Natural killer cell (primary cell): Measurements from ENCODE around the gene ADGRL2. TPM values are rescaled to one million over a fixed set of nuclear protein-coding genes. Genes with fewer than 3 reads are reported as not detected.

ENCODE experiments used
- ATAC-seq, 3 donors: fragments of 150-1000 bp in 2 of 3; fragments of 200-7000 bp in 1 of 3; cut with Tn5 transposase; 1 replicate in 1 of 3; 2 replicates in 2 of 3; pipeline ENCODE4 v1.10.0; 2021; ENCODE audit warnings: mild to moderate bottlenecking in 2 of 3, moderate library complexity in 2 of 3
- DNase-seq, 2 donors: peaks; one replicate each; pipeline versions ENCODE4 v3.0.0 to v3.0.0-alpha.2; 2013 to 2021; ENCODE audit warnings: mixed read lengths in 1 of 2
- H3K27ac ChIP-seq: one replicate; pipeline ENCODE4 v1.5.1; 2013; ENCODE audit warnings: mild to moderate bottlenecking, low read length
- H3K27me3 ChIP-seq: one replicate; pipeline ENCODE4 v1.6.1; 2013; ENCODE audit warnings: low read length; ENCODE audit not compliant: control insufficient read depth, insufficient read depth
- H3K36me3 ChIP-seq: one replicate; pipeline ENCODE4 v1.6.1; 2013; ENCODE audit warnings: low read length; ENCODE audit not compliant: control insufficient read depth, insufficient read depth
- H3K4me1 ChIP-seq: one replicate; pipeline ENCODE4 v1.6.1; 2013; ENCODE audit warnings: low read length; ENCODE audit not compliant: control insufficient read depth, insufficient read depth
- H3K4me3 ChIP-seq: one replicate; pipeline ENCODE4 v1.5.1; 2013; ENCODE audit warnings: low read length
- H3K9me3 ChIP-seq: one replicate; pipeline ENCODE4 v1.6.1; 2013; ENCODE audit warnings: low read length; ENCODE audit not compliant: control insufficient read depth, insufficient read depth
- H3K27ac Mint-ChIP-seq, 2 donors: one replicate each; pipeline ENCODE4 v1.8.0; 2022; ENCODE audit warnings: mild to moderate bottlenecking in 2 of 2, mixed read lengths in 2 of 2, moderate library complexity in 1 of 2
- H3K27me3 Mint-ChIP-seq, 2 donors: one replicate each; pipeline ENCODE4 v1.8.0; 2022; ENCODE audit warnings: low read depth in 2 of 2, mixed read lengths in 2 of 2
- H3K36me3 Mint-ChIP-seq: one replicate; pipeline ENCODE4 v1.8.0; 2022; ENCODE audit warnings: mixed read lengths
- H3K4me1 Mint-ChIP-seq, 2 donors: one replicate each; pipeline ENCODE4 v1.8.0; 2022; ENCODE audit warnings: mixed read lengths in 2 of 2
- H3K4me3 Mint-ChIP-seq: one replicate; pipeline ENCODE4 v1.8.0; 2022; ENCODE audit warnings: mild to moderate bottlenecking, moderate library complexity, mixed read lengths
- H3K9me3 Mint-ChIP-seq, 2 donors: one replicate each; pipeline ENCODE4 v1.8.0; 2022; ENCODE audit warnings: mixed read lengths in 2 of 2
- CTCF ChIP-seq: fragments of 200-600 bp; IDR thresholded peaks from one replicate; pipeline ENCODE4 v1.8.0; 2022; ENCODE audit warnings: antibody characterized with exemption
- WGBS: methylation state at CpG from one replicate; pipeline ENCODE4 v1.1.7; 2013; ENCODE audit warnings: missing lambda C conversion rate; ENCODE audit not compliant: insufficient coverage; 5-methylcytosine and 5-hydroxymethylcytosine counted together
- intact Hi-C: fragments of 100-400 bp; cut with micrococcal nuclease; formaldehyde crosslinking; loops from one replicate; pipeline ENCODE4 v1.14.2; 2022
- total RNA-seq, 4 donors: library from RNA; stranded (reverse); fragments of 120-200 nt in 1 of 4; gene quantifications; one replicate each; pipeline versions ENCODE4 v1.2.3 to v1.2.4, GENCODE V29; 2013 to 2022

Gene ADGRL2
- total RNA-seq, 3 donors from 2014 or later (not counting 1 experiment from before 2014, with no cell fraction given) = not detected

GRCh38 chr1:81948495-81948894 is 147.8 kb downstream of the ADGRL2 start:
- intact Hi-C loops = no loop called here

GRCh38 chr1:81949421-81949820 is 148.7 kb downstream of the ADGRL2 start:
- no peak overlapping the region for H3K4me3 Mint-ChIP-seq
- ATAC-seq = no peak
- Histone ChIP-seq H3K27ac (no peak overlapping the region), H3K9me3 (no peaks in the 10 kb centered on the region), H3K4me1 (no peaks in the 10 kb centered on the region), H3K27me3 (no peaks in the 10 kb centered on the region), H3K4me3 (no peak overlapping the region), H3K36me3 (no peaks in the 10 kb centered on the region)
- intact Hi-C loops = no loop called here
- no peak for DNase-seq
- WGBS = 90% methylated on average over 3 of the region's 4 CpGs
- H3K4me1 Mint-ChIP-seq = no peaks in the 10 kb centered on the region
- no peak overlapping the region for H3K27ac Mint-ChIP-seq
- no peaks in the 10 kb centered on the region for H3K27me3 Mint-ChIP-seq
- H3K9me3 Mint-ChIP-seq = peaks cover 2 to 4% of the 10 kb centered on the region in 2 donors
- H3K36me3 Mint-ChIP-seq = no peaks in the 10 kb centered on the region
- no peak for TF ChIP-seq CTCF

More at GRCh38 chr1:81948495-81948894, 147.8 kb downstream of the ADGRL2 start:
- DNase-seq = no peak
- 100% methylated on average over 1 of the region's 2 CpGs for WGBS
- H3K9me3 ChIP-seq = no peaks in the 10 kb centered on the region
- Mint-ChIP-seq H3K27me3 (no peaks in the 10 kb centered on the region), H3K4me1 (no peaks in the 10 kb centered on the region), H3K27ac (no peak overlapping the region), H3K36me3 (no peaks in the 10 kb centered on the region), H3K9me3 (peaks cover 4% of the 10 kb centered on the region in 2 donors), H3K4me3 (no peak overlapping the region)
- H3K4me1 ChIP-seq = no peaks in the 10 kb centered on the region
- no peak overlapping the region for H3K27ac ChIP-seq
- H3K4me3 ChIP-seq = no peak overlapping the region
- no peaks in the 10 kb centered on the region for H3K36me3 ChIP-seq
- no peak for ATAC-seq
- H3K27me3 ChIP-seq = no peaks in the 10 kb centered on the region
- TF ChIP-seq CTCF = no peak

- no peaks in the 10 kb centered on the region for H3K27me3 Mint-ChIP-seq
- ATAC-seq = no peak
- Histone ChIP-seq H3K4me1 (no peaks in the 10 kb centered on the region), H3K27ac (no peak overlapping the region), H3K9me3 (no peaks in the 10 kb centered on the region), H3K4me3 (no peak overlapping the region), H3K27me3 (no peaks in the 10 kb centered on the region), H3K36me3 (no peaks in the 10 kb centered on the region)
- no peak for DNase-seq
- H3K27ac Mint-ChIP-seq = no peak overlapping the region
- TF ChIP-seq CTCF = no peak
- no peak overlapping the region for H3K4me3 Mint-ChIP-seq
- peaks cover 2 to 7% of the 10 kb centered on the region in 2 donors for H3K9me3 Mint-ChIP-seq
- intact Hi-C loops = no loop called here
- no peaks in the 10 kb centered on the region for H3K36me3 Mint-ChIP-seq
- H3K4me1 Mint-ChIP-seq = no peaks in the 10 kb centered on the region
These were observed 149.3 kb downstream of the ADGRL2 start for GRCh38 chr1:81950037-81950436.

- no peaks in the 10 kb centered on the region for H3K27me3 ChIP-seq
- H3K9me3 ChIP-seq = no peaks in the 10 kb centered on the region
- no peak overlapping the region for H3K27ac Mint-ChIP-seq
- no peaks in the 10 kb centered on the region for H3K4me1 ChIP-seq
- no peaks in the 10 kb centered on the region for H3K27me3 Mint-ChIP-seq
- intact Hi-C loops = no loop called here
- H3K9me3 Mint-ChIP-seq = peaks cover 2 to 7% of the 10 kb centered on the region in 2 donors
- TF ChIP-seq CTCF = no peak
- no peaks in the 10 kb centered on the region for H3K36me3 ChIP-seq
- ATAC-seq (no peak), DNase-seq (no peak)
- no peaks in the 10 kb centered on the region for H3K36me3 Mint-ChIP-seq
- H3K4me3 ChIP-seq = no peak overlapping the region
- WGBS = 89% methylated on average over 2 of the region's 3 CpGs
- no peak overlapping the region for H3K27ac ChIP-seq
- H3K4me3 Mint-ChIP-seq = no peak overlapping the region
- H3K4me1 Mint-ChIP-seq = no peaks in the 10 kb centered on the region
These were observed 150.0 kb downstream of the ADGRL2 start for GRCh38 chr1:81950591-81951244.
